OCI-LY1 (cell line): ENCODE data around the gene FRK.
A peak's percentile ranks its signal among the peaks of the same experiment; 100 is the strongest.

Source experiments
- H2AFZ ChIP-seq: fragments of 200-600 bp; sonication (generic), shearing (Covaris generic); 2 replicates; pipeline ENCODE4 v1.6.0; 2014; ENCODE audit warnings: antibody characterized with exemption, mild to moderate bottlenecking, low read length
- H3F3A ChIP-seq: fragments of 200-600 bp; sonication (generic), shearing (Covaris generic); 2 replicates; pipeline ENCODE4 v1.6.0; 2014; ENCODE audit warnings: mild to moderate bottlenecking, antibody characterized with exemption, low read length, moderate library complexity; ENCODE audit not compliant: insufficient read depth
- H3K27ac ChIP-seq: fragments of 200-600 bp; sonication (generic); 2 replicates; pipeline ENCODE4 v1.5.1; 2014; ENCODE audit warnings: low read length, mixed run types, mild to moderate bottlenecking, low read depth; ENCODE audit not compliant: poor library complexity, severe bottlenecking
- H3K27me3 ChIP-seq: fragments of 200-600 bp; sonication (generic); 2 replicates; pipeline ENCODE4 v1.6.0; 2014; ENCODE audit warnings: antibody characterized with exemption, mild to moderate bottlenecking, low read length, moderate library complexity; ENCODE audit not compliant: insufficient read depth
- H3K36me3 ChIP-seq: fragments of 200-600 bp; sonication (generic); 2 replicates; pipeline ENCODE4 v1.6.1; 2014; ENCODE audit warnings: mild to moderate bottlenecking, antibody characterized with exemption, low read length, moderate library complexity, mixed read lengths; ENCODE audit not compliant: insufficient read depth
- H3K4me1 ChIP-seq: fragments of 200-600 bp; sonication (generic); 2 replicates; pipeline ENCODE4 v1.5.1; 2014; ENCODE audit warnings: mild to moderate bottlenecking, low read length, moderate library complexity; ENCODE audit not compliant: insufficient read depth, severe bottlenecking
- H3K4me2 ChIP-seq: fragments of 200-600 bp; sonication (generic), shearing (Covaris generic); 2 replicates; pipeline ENCODE4 v1.6.1; 2014; ENCODE audit warnings: low read length
- H3K4me3 ChIP-seq: fragments of 200-600 bp; sonication (generic); 2 replicates; pipeline ENCODE4 v1.5.1; 2014; ENCODE audit warnings: low read length, low read depth, mild to moderate bottlenecking, mixed read lengths; ENCODE audit not compliant: poor library complexity, severe bottlenecking
- H3K79me2 ChIP-seq: fragments of 200-600 bp; shearing (Covaris generic); 2 replicates; pipeline ENCODE4 v1.6.1; 2016; ENCODE audit warnings: mixed run types, low read length, mixed read lengths; ENCODE audit not compliant: insufficient read depth
- H3K9ac ChIP-seq: fragments of 200-600 bp; sonication (generic), shearing (Covaris generic); 2 replicates; pipeline ENCODE4 v1.6.1; 2014; ENCODE audit warnings: mild to moderate bottlenecking, low read length, mixed read lengths
- H3K9me2 ChIP-seq: fragments of 200-600 bp; sonication (generic), shearing (Covaris generic); 2 replicates; pipeline ENCODE4 v1.6.1; 2014; ENCODE audit warnings: low read depth, mild to moderate bottlenecking, low read length, mixed read lengths
- H3K9me3 ChIP-seq: fragments of 200-600 bp; shearing (Covaris generic); 2 replicates; pipeline ENCODE4 v1.6.1; 2014; ENCODE audit warnings: low read length, mixed read lengths
- H4K20me1 ChIP-seq: fragments of 200-600 bp; sonication (generic), shearing (Covaris generic); 2 replicates; pipeline ENCODE4 v1.6.0; 2016; ENCODE audit warnings: mild to moderate bottlenecking, low read length; ENCODE audit not compliant: insufficient read depth
- CTCF ChIP-seq: fragments of 200-600 bp; sonication (generic), shearing (Covaris generic); IDR thresholded peaks from 2 replicates; pipeline ENCODE4 v1.5.1; 2017; ENCODE audit warnings: mild to moderate bottlenecking, antibody characterized with exemption, low read length, moderate library complexity, mixed read lengths
- EZH2 ChIP-seq: fragments of 200-600 bp; sonication (generic), shearing (Covaris generic); IDR thresholded peaks from 2 replicates; pipeline ENCODE4 v1.8.0; 2017; ENCODE audit warnings: borderline replicate concordance, mixed run types, mild to moderate bottlenecking, antibody characterized with exemption, low read length, moderate library complexity, mixed read lengths

FRK gene

GRCh38 chr6:116015983-116016382, 44.7 kb downstream of the FRK start:
- Histone ChIP-seq H3K4me1 (peaks cover 32% of the 10 kb centered on the region), H2AFZ (no peak overlapping the region), H3K4me3 (no peak overlapping the region), H4K20me1 (no peaks in the 10 kb centered on the region), H3K9ac (no peak overlapping the region), H3K9me3 (no peaks in the 10 kb centered on the region), H3K27ac (peak overlapping the region; percentile 41), H3K27me3 (no peaks in the 10 kb centered on the region), H3K9me2 (no peaks in the 10 kb centered on the region), H3F3A (no peaks in the 10 kb centered on the region), H3K79me2 (no peaks in the 10 kb centered on the region), H3K36me3 (no peaks in the 10 kb centered on the region), H3K4me2 (no peak overlapping the region)
- no peak for TF ChIP-seq EZH2
- no peak for TF ChIP-seq CTCF

GRCh38 chr6:116015561-116015960, 45.1 kb downstream of the FRK start:
- no peak overlapping the region for H3K27ac ChIP-seq
- no peaks in the 10 kb centered on the region for H3K27me3 ChIP-seq
- no peaks in the 10 kb centered on the region for H3F3A ChIP-seq
- H2AFZ ChIP-seq: no peak overlapping the region
- TF ChIP-seq EZH2: no peak
- H3K79me2 ChIP-seq: no peaks in the 10 kb centered on the region
- H3K9me3 ChIP-seq: no peaks in the 10 kb centered on the region
- H3K4me1 ChIP-seq: peaks cover 32% of the 10 kb centered on the region
- no peaks in the 10 kb centered on the region for H3K9me2 ChIP-seq
- H3K4me3 ChIP-seq: no peak overlapping the region
- no peaks in the 10 kb centered on the region for H4K20me1 ChIP-seq
- H3K4me2 ChIP-seq: no peak overlapping the region
- no peaks in the 10 kb centered on the region for H3K36me3 ChIP-seq
- H3K9ac ChIP-seq: no peak overlapping the region

GRCh38 chr6:116012951-116013350, 47.7 kb downstream of the FRK start:
- Histone ChIP-seq H3K27ac (no peak overlapping the region), H3K4me3 (no peak overlapping the region), H3K9me2 (no peaks in the 10 kb centered on the region), H3F3A (no peaks in the 10 kb centered on the region), H4K20me1 (no peaks in the 10 kb centered on the region), H3K9me3 (no peaks in the 10 kb centered on the region), H2AFZ (no peak overlapping the region), H3K36me3 (no peaks in the 10 kb centered on the region), H3K4me1 (peaks cover 27% of the 10 kb centered on the region), H3K9ac (no peak overlapping the region), H3K27me3 (no peaks in the 10 kb centered on the region), H3K4me2 (no peak overlapping the region), H3K79me2 (no peaks in the 10 kb centered on the region)
- no peak for TF ChIP-seq EZH2

- no peaks in the 10 kb centered on the region for H3K27me3 ChIP-seq
- H4K20me1 ChIP-seq: no peaks in the 10 kb centered on the region
- H3K4me3 ChIP-seq: no peak overlapping the region
- no peaks in the 10 kb centered on the region for H3K36me3 ChIP-seq
- TF ChIP-seq CTCF (no peak), EZH2 (no peak)
- peaks cover 22% of the 10 kb centered on the region for H3K4me1 ChIP-seq
- no peak overlapping the region for H3K9ac ChIP-seq
- H3F3A ChIP-seq: no peaks in the 10 kb centered on the region
- H2AFZ ChIP-seq: no peak overlapping the region
- H3K4me2 ChIP-seq: no peak overlapping the region
- no peaks in the 10 kb centered on the region for H3K9me3 ChIP-seq
- H3K27ac ChIP-seq: no peak overlapping the region
- H3K79me2 ChIP-seq: no peaks in the 10 kb centered on the region
- H3K9me2 ChIP-seq: no peaks in the 10 kb centered on the region
Observed at GRCh38 chr6:116012471-116012949, 48.2 kb downstream of the FRK start.
